GM19025 (cell line): ENCODE results near the gene TNRC6C.
"Not testable (repeated sequence)": the region's sequence is repeated elsewhere in the genome, so short reads cannot be mapped to it uniquely, and the experiment has no call there.

ENCODE experiments used
- ATAC-seq: cut with Tn5 transposase; IDR thresholded peaks from one replicate; pipeline ENCODE4 v1.9.1; 2021; ENCODE audit warnings: mild to moderate bottlenecking, low read depth, moderate library complexity; ENCODE audit not compliant: unreplicated experiment

TNRC6C gene

DNA sequence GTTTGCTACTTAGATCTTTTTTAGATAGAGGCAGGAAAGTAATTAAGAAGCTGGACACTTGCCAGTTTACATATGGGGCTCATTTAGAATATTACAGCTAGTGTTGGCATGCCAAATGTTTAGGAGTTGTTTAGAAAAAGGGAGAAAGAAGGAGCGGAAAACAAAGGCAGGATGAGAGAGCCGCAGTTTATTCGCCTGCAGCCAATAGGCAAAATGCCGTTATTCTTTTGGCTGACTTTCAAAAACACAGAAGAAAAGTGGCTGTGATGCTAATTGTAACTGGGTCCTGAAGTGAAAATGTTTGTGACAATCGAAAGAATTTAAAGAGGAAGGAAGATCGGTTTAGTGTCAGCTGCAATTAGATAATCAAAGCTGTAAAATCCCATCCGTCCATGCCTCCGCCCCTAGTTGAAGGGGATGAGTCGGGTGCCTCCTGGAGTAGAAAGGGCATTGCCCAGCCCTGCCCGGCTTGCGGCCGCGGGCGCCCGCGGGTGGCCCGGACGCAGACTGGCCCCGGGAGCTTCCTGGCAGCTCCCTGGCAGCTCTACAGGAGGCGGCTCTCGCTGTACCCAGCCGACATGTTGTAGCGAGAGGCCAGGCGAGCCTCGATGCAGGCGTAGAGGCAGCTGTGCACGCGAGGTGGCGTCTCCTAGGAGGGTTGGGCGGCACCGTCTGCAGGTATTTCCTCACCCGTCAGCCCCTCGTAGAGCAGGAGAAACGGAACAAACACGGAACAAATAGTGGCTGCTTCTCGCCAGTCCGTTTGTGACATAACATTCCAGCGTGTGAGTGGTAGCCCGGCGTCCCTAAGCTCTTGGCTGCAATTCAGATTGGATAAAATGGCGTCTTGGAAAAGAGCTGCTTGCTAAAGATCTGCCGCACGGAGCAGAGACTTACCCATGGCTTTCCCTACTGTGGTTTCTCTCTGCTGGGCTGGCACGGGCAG lies 82.2 kb downstream of the TNRC6C start:
- ATAC-seq: no peak

DNA sequence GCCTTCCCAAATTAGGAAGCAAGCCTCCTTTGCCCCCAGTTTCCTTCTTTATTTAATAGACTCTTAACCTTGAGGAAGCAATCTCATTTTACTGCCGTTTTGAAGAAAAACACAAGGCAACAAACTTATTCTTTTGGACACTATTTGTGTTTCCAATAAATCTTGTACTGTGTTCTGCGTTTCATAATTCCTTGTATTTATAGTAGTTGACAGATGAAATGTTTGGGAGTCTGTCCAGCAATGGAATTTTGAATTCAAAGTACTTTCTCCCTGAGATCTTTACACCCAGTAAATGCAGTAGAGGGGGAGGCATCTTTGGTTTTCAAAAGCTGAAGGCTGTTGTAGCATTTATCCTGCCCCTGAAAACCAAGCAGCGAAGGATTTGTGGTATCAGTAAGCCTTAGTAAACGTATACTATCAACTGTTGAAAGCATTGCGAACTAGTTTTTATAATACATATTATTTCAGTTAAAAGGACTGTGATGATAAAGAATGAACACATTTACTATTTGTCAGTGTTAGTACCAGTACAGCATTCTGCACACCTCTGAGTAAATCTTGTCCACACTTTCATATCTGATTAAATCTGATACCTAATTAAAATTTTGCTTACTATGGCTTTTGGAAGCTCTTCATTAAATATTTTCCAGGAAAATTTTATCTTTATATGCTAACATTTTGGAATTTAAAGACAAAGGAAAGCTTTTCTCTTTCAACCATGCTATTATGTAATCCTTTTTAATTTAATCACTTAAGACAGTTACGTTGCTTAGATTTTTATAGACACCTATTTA lies 83.1 kb downstream of the TNRC6C start:
- ATAC-seq: no peak

DNA sequence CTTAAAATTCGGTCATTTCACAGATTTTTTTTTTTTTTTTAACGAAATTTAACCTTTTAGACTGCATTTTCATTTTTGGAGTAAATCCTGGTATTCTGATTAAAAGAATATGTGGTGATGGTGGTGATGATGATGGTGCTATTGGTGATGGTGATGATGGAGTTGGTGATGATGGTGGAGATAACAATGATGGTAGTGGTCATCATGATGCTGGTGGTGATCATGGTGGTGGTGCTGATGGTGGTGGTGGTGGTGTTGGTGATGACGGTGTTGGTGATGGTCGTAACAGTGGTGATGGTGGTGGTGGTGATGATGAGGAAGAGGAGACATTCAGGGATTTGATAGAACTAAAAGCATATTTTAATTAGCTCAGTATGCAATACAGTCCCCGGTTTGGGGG lies 84.0 kb downstream of the TNRC6C start:
- ATAC-seq: no peak

DNA sequence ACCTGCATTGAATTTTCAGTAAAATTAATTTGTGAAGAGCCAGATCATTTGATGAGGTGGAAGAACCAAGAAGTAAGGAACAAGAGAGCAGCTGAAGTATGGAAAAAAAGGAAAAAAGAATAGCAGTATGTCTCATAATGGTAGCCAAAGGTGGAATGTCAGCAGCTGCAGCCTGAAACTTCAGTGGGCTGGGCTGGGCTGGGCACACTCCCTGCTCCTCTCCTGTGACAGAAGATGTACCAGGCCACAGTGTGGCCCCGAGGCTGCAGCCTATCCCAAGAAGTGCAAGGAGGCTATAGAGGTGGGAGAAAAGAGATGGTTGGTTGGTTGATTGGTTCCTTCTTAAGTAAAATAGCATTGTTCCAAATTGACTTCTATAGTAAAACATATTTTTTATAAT lies 84.5 kb downstream of the TNRC6C start:
- no peak for ATAC-seq

DNA sequence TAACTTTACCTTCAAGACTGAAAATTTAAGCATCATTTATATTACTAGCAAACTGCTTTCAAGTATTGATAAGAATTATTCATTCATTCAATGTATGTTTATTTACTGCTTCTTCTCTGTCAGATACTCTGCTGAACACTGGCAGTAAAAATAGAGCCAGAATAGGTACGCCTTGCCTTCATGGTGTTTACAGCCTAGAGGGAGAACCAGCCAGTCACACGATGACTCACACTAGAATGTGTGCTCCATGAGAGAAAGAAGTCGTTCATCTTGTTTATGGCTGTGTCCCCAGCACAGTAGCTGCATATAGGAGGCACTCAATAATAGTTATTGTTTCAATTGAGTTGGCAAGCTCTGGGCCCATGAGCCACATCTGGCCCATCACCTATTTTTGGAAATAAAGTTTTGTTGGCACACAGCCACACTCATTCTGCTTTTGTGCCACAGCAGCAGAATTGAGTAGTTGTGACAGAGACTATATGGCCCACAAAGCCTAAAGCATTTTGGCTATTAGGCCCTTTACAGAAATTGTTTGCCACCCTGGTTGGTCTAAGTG lies 85.9 kb downstream of the TNRC6C start:
- no peak for ATAC-seq

DNA sequence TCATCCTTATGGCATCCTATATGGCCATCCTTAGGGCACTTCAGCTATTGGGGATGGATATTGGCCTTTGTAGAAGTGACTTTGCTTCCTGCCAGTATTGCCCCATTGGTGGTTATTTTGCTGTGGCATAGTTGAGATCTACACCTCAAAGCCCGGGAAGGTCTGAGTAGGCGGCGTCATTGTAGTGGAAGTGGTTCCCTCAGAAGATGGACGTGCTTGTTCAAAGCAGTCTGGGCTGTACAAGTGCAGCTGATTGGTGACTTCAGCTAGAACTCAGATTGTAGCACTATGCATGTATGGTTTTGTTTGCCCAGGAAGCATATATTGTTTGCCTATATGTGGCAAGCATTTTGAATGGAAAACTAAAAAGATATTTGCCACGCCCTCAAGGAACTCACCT lies 86.8 kb downstream of the TNRC6C start:
- no peak for ATAC-seq

DNA sequence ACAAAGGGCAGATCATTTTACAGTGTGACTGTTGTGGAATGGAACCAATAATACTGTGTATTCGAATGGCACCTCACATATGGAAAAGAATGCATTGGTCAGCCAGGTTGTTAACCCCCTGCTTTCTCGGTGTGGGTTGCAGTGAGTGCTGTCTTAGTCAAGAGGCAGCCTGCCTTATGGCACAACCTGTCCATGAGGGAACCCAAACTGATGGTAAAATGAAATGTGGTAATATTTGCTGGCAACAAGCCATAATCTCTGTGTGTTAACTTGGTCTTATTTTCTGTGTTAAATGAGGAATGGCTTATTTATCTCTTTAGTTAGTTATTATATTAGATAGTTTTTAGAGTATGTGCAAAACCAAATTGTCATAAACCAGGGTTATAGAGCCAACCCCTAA lies 88.4 kb downstream of the TNRC6C start:
- no peak for ATAC-seq

DNA sequence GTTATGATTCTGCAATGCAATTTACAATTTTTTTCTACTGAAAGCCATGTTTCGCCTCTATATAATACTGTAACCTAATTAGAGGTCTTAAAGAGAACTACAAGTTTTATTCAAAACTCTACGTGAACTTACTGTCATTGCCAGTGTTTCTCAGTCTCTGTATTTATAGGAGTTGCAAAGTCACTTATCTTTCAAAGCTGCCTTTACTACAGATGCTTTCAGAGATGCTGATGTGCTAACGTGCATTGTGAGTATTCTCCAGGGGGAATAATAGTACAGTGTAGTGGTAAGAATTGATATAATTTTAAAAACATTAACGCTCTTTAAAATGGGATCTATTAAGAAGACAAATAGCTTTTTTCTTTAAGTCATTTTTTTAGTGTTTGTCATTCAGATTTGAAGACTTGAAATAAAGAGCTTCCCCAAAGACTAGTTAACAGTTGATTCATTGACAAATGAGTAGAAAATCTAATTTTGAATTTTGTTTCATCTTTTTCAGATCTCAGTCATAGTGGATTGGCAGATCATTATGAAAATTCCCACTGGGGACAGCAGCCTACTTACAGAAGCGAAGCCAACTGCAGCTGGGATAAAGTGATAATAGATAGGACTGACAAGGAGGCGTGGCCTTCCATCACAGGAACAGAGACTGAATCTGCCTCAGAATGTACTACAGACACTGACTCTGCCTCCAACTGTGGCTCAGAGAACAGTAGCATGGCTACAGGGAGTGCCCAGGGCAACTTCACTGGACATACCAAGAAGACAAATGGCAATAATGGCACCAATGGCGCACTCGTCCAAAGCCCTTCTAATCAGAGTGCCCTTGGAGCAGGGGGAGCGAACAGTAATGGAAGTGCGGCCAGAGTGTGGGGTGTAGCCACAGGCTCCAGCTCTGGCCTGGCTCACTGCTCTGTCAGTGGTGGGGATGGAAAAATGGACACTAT lies 90.1 kb downstream of the TNRC6C start:
- ATAC-seq: no peak

DNA sequence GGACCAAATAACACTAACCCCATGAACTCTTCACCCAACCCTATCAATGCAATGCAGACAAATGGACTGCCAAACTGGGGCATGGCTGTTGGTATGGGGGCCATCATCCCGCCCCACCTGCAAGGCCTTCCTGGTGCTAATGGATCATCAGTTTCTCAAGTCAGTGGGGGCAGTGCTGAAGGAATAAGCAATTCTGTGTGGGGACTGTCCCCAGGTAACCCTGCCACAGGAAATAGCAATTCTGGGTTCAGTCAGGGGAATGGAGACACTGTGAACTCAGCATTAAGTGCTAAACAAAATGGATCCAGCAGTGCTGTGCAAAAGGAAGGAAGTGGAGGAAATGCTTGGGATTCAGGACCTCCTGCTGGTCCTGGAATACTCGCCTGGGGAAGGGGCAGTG lies 91.1 kb downstream of the TNRC6C start:
- ATAC-seq: no peak

DNA sequence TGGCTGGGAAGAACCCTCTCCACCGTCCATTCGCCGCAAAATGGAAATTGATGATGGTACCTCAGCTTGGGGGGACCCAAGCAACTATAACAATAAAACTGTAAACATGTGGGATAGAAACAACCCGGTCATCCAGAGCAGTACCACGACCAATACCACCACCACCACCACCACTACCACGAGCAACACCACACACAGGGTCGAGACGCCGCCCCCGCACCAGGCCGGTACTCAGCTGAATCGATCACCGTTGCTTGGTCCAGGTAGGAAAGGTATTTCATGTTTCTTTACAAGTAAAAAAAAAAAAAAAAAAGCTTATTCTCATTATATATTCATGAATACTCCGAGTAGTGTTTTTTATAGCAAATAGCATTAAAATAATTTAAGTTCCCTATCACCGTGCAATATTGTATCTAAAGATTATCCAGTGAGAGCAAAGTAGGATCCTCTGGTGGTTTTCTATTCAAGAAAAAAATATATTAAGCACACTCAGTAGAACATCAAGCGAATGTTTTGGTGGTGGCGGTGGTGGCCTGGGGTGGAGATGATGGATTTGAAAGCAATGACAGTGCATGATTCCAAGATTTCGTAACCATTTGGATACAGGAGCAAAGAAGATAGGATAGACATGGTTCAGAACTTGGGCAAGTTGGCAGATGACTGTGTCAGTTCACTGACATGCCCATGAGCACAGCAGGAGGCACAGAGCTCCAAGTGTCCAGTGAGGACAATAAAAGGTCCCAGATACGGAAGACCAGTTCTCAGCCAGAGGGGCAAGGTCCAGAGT lies 92.9 kb downstream of the TNRC6C start:
- ATAC-seq: no peak

DNA sequence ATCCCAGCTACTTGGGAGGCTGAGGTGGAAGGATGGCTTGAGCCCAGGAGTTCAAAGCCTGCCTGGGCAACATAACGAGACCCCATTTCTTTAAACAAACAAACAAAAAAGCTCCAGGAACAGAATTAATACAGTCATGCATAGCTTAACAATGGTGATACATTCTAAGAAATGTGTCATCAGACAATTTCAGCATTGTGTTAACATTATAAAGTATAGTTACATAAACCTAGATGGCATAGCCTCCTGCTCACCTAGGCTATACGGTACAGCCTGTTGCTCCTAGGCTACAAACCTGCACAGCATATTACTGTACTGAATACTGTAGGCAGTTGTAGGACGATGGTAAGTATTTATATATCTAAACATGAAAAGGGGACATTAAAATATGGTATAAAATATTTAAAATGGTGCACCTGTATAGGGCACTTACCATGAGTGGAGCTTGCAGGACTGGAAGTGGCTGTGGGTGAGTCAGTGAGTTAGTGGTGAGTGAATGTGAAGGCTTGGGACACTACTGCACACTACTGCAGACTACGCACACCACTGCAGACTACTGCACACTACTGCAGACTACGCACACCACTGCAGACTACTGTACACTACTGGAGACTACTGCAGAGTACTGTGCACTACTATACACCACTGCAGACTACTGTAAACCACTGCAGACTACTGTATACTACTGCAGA lies 95.4 kb downstream of the TNRC6C start:
- no peak for ATAC-seq

DNA sequence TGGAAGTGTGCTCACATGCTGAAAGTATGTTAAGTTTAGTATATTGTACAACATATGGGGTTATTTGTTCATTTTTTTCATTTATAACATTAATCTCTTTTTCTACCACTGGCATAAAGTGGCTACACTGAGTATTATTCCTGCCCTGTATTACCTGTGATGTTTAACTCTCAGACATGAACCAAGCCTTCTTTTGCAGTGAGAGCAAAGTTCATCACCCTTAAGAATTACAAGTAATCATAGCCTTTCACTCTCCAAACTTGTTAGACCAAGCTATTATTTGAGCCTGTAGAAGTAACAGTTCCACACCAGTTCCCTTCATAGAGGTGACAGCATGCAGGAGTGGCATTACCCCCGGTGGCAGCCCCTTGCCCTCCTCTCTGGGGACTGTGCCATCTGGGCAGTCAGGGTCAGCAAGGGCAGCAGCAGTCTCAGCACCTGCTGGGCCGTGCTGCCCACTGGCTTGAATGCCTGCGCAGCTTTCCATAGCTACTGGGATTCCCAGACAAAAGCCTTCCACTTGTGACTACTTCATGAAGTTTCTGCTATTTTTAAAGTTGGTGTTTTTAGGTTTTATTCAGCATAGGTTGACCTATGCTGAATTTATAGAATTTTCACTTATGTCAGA lies 98.7 kb downstream of the TNRC6C start:
- ATAC-seq: no peak

DNA sequence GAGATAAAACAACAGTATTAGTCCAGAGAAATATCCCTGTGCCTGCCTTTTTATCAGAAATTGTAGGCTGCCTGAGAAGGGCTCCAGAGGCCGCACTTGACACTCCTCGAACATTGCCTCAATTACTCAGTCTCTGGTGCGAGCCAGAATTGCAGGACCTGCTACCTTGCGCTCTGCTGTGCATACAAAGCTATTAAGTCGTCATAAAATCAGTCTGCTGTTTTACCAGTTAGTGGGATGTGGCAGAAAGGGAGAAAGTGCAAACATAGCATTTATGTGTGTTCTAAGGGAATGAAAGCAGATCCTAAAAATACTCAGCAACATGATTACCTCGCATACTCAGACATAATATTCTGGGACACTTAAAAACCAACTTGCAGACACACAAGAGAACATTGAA lies 99.5 kb downstream of the TNRC6C start:
- ATAC-seq: no peak

DNA sequence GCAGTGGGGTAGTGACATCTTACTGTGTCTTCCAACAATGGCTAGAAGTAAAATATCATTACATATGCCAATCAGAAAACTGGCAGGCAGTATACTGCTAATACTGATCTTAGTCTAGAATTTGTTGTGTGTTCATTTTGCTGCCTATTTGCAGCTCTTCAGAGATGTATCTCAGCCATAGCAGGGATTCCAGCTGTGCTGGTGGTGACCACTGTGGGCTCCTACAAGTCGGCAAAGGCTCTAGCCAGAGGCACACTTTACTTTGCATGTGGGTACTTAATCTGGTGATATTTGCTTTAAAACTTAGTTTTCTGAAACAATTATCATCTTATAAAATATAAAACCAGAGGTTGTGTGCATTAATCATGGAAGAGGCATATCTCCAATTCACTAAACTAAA lies 100.1 kb downstream of the TNRC6C start:
- ATAC-seq: no peak

DNA sequence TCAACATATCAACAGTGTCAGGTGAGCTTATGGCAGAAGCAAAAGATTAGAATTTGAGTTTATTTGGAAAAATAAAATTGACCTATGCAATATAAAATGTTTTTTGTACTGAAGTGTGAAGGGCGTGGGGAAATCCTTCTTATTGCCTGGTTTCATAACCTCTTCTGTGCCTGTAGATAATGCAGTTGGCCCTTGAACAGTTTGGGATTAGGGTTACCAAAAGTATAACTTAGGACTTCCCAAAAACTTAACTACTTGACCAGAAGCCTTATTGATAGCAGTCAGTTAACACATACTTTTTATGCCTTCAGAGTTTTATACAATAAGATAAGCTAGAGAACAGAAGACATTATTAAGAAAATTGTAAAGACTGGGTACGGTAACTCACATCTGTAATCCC lies 104.1 kb downstream of the TNRC6C start:
- ATAC-seq: no peak

DNA sequence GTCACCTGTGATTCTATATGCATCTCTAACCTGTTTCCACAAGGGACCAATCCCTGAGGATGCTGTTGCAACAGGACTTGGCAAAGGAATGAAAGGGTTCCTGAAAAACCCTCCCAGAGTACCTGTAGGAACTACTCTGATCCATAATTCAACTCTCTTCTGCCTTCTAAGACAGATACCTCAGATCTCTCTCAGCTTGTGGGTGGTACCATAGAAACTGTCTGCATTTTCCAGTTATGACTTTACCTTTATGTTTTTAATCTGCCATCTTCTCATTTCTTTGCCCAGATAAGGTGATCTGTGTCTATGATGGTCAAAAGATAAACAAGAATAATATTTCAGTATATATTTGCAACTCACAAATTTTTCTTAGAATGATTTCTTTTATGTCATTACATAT lies 105.0 kb downstream of the TNRC6C start:
- no peak for ATAC-seq

DNA sequence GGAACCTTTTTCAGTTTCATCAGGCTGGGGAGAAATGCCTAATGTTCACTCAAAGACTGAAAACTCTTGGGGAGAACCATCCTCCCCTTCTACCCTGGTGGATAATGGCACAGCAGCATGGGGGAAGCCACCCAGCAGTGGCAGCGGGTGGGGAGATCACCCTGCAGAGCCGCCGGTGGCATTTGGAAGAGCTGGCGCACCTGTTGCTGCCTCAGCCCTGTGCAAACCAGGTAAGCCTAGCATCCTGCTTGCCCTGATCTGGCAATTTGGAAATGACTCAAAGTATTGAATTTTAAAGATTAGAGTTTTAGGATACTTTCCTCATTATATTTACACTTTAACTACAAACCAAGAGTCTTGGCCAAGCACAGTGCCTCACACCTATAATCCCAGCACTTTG lies 106.2 kb downstream of the TNRC6C start:
- ATAC-seq: no peak

DNA sequence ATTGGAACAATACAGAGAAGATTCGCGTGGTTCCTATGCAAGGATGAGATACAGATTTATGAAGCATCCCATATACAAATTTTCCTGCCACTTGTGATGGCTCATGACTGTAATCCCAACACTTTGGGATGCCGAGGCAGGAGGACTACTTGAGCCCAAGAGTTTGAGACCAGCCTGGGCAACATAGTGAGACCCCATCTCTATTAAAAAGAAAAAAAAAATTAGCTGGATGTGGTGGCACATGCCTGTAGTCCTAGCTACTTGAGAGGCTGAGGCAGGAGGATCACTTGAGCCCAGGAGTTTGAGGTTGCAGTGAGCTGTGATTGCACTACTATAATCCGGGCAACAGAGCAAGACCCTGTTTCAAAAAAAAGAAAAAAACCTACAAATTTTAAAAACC lies 108.5 kb downstream of the TNRC6C start:
- not testable (repeated sequence) for ATAC-seq

DNA sequence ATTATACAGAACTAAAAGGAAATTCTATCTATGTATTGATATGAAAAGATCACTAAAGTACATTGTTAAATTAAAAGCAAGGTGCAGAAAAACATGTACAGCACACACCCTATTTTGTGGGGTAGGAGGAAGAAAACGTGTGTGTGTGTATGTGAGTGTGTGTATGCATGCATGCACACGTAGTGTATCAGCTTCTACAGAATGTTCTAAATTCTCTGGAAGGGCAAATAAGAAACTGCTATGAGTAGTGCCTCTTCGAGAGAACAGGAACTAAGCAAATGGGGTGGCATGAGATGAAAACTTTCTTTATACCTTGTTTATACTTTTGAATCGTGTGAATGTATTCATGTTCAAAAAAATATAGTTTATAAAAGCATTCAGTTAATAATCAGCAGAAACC lies 111.2 kb downstream of the TNRC6C start:
- no peak for ATAC-seq
